ENCODE measurements around the gene SLC49A3. TPM values are rescaled to one million over a fixed set of nuclear protein-coding genes. Genes with fewer than 3 reads are reported as not detected.

SLC49A3 gene
- polyA plus RNA-seq, 1 donor (not counting 4 experiments of a cell fraction or from before 2014, with no cell fraction given) = 0.04 TPM

GRCh38 chr4:678331-679103 is 10.4 kb downstream of the SLC49A3 start:
- no peaks in the 10 kb centered on the region for H4K20me1 ChIP-seq (ENCODE audit: control insufficient read depth, extremely low read depth, insufficient read depth, low read length)
- H3K4me3 ChIP-seq (ENCODE audit: control insufficient read depth in 2 of 3, extremely low read depth in 1 of 3, insufficient read depth in 2 of 3, low read depth in 1 of 3, low read length in 3 of 3) = no peak overlapping the region
- dilution Hi-C loops (cut with MboI; ENCODE audit: extremely low pct_ligation_motif_present, low sequenced_read_pairs) = no loop called here
- peaks cover 23% of the 10 kb centered on the region for H3K4me1 ChIP-seq (ENCODE audit: control insufficient read depth, extremely low read depth, insufficient read depth, low read length)
- peaks cover 12% of the 10 kb centered on the region for H3K27me3 ChIP-seq (ENCODE audit: control insufficient read depth, extremely low read depth, insufficient read depth, low read length)
- H3K27ac ChIP-seq (ENCODE audit: control insufficient read depth, insufficient read depth, low read length) = peak overlapping the region; percentile 70
- DNase-seq (ENCODE audit: low read depth, low spot score) (no peak), FAIRE-seq (no peak)
- no peaks in the 10 kb centered on the region for H3K36me3 ChIP-seq (ENCODE audit: control insufficient read depth in 2 of 2, extremely low read depth in 1 of 2, insufficient read depth in 2 of 2, low read length in 2 of 2)
- no peak overlapping the region for H2AFZ ChIP-seq (ENCODE audit: control insufficient read depth, low read length)
- no peak for TF ChIP-seq CTCF (optimal IDR thresholded peaks at IDR 0.05 in 1 of 3, IDR thresholded peaks at IDR 0.05 in 1 of 3, conservative IDR thresholded peaks at IDR 0.05 in 1 of 3; ENCODE audit: extremely low read depth in 1 of 3, insufficient read depth in 2 of 3, low read length in 3 of 3)
- no peak for TF ChIP-seq EZH2 (IDR thresholded peaks at IDR 0.05; ENCODE audit: low read length)
- no peaks in the 10 kb centered on the region for H3K9me3 ChIP-seq (ENCODE audit: control insufficient read depth, low read depth, low read length)
- H3K79me2 ChIP-seq (ENCODE audit: control insufficient read depth, insufficient read depth, low read length) = peaks cover 14% of the 10 kb centered on the region
- peak overlapping the region; percentile 55 for H3K9ac ChIP-seq (ENCODE audit: control insufficient read depth, extremely low read depth, insufficient read depth, low read length)
- peak overlapping the region; percentile 54 for H3K4me2 ChIP-seq (ENCODE audit: control insufficient read depth, extremely low read depth, insufficient read depth, low read depth, low read length)
- H3K9me1 ChIP-seq (ENCODE audit: control insufficient read depth, extremely low read depth, insufficient read depth, low read length) = no peaks in the 10 kb centered on the region

GRCh38 chr4:677431-678293 is 11.3 kb downstream of the SLC49A3 start:
- H3K9ac ChIP-seq (ENCODE audit: control insufficient read depth, extremely low read depth, insufficient read depth, low read length) = peak overlapping the region; percentile 55
- H3K27me3 ChIP-seq (ENCODE audit: control insufficient read depth, extremely low read depth, insufficient read depth, low read length) = peaks cover 7% of the 10 kb centered on the region
- H3K27ac ChIP-seq (ENCODE audit: control insufficient read depth, insufficient read depth, low read length) = peak overlapping the region; percentile 70
- TF ChIP-seq EZH2 (IDR thresholded peaks at IDR 0.05; ENCODE audit: low read length) (no peak), CTCF (optimal IDR thresholded peaks at IDR 0.05 in 1 of 3, IDR thresholded peaks at IDR 0.05 in 1 of 3, conservative IDR thresholded peaks at IDR 0.05 in 1 of 3; ENCODE audit: extremely low read depth in 1 of 3, insufficient read depth in 2 of 3, low read length in 3 of 3) (no peak)
- H3K9me3 ChIP-seq (ENCODE audit: control insufficient read depth, low read depth, low read length) = no peaks in the 10 kb centered on the region
- peaks cover 29% of the 10 kb centered on the region for H3K4me1 ChIP-seq (ENCODE audit: control insufficient read depth, extremely low read depth, insufficient read depth, low read length)
- DNase-seq (ENCODE audit: low read depth, low spot score) (peak; percentile 92), FAIRE-seq (peak; percentile 97)
- dilution Hi-C loops (cut with MboI; ENCODE audit: extremely low pct_ligation_motif_present, low sequenced_read_pairs) = no loop called here
- no peak overlapping the region for H3K4me3 ChIP-seq (ENCODE audit: control insufficient read depth in 2 of 3, extremely low read depth in 1 of 3, insufficient read depth in 2 of 3, low read depth in 1 of 3, low read length in 3 of 3)
- no peaks in the 10 kb centered on the region for H3K36me3 ChIP-seq (ENCODE audit: control insufficient read depth in 2 of 2, extremely low read depth in 1 of 2, insufficient read depth in 2 of 2, low read length in 2 of 2)
- H4K20me1 ChIP-seq (ENCODE audit: control insufficient read depth, extremely low read depth, insufficient read depth, low read length) = no peaks in the 10 kb centered on the region
- H2AFZ ChIP-seq (ENCODE audit: control insufficient read depth, low read length) = peak overlapping the region; percentile 31
- H3K9me1 ChIP-seq (ENCODE audit: control insufficient read depth, extremely low read depth, insufficient read depth, low read length) = no peaks in the 10 kb centered on the region
- H3K79me2 ChIP-seq (ENCODE audit: control insufficient read depth, insufficient read depth, low read length) = peaks cover 21% of the 10 kb centered on the region
- peak overlapping the region; percentile 54 for H3K4me2 ChIP-seq (ENCODE audit: control insufficient read depth, extremely low read depth, insufficient read depth, low read depth, low read length)
